Jurkat, Clone E6-1 (cell line): ENCODE data around the gene EPN2.

Experiments used
- DNase-seq: peaks from one replicate; pipeline ENCODE4 v3.0.0-alpha.2; 2011; ENCODE audit warnings: low read depth, low spot score
- H3K4me3 ChIP-seq: 2 replicates; pipeline ENCODE4 v1.5.1; 2011; ENCODE audit warnings: mild to moderate bottlenecking, low read length, control low read depth, moderate library complexity

Gene EPN2

DNA sequence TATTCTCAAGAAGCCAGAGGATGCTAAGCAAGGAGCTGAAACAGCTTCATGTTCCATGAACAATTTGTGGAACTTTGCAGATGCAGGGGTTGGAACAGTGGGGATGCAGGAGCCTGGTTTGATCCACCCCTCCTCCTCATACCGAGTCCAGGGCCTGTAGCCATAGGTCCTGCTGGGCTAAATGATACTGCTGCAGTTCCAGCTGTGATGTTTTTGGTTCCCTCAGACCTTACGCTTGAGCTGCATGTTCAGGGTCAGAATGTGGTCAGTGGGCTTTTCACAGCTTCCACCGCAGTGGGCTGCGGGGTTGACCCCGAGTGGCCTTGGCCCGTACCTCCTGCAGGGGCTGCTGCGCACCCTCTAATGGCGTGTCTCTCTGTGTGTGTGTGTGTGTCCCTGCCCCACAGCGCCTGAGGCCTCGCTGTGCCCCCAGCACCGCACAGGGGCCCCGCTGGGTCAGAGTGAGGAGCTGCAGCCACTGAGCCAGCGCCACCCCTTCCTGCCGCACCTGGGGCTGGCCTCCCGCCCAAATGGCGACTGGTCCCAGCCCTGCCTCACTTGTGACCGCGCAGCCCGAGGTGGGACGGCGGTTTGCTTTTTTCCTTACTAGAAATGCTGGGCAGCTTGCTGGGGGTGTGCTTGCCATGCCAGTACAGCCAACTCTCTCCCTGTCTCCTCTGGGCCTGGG, 48.2 kb downstream of the EPN2 start:
- DNase-seq, result no peak
- H3K4me3 ChIP-seq, result no peak overlapping the region

DNA sequence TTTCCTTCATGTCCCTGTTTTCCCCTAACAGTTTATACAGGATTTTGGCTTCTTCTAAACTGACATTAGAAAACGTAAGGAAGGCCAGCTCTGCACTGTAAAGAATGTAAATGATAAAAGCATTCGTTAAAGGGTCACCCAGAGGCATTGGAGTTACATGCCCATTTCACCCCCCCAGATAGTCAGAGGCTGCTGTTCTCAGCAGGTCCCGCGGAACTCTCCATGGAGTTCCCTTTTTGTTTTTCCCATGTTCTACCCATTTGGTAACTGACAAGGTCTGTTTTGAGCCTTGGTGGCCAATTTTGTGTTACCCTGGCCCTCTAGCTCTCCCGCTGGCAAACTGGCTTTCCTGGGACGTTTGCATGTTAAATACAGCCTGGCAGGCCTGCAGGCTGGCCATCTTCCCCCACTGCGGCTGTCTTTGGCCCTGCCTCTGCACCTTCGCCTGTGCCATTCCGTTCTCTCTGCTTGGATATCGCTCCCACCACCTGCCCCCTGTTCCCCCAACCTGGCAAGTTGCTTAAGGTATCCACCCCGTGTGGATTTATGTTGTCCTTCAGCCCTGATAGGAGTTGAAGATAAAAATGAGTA, 49.7 kb downstream of the EPN2 start:
- no peak for DNase-seq
- H3K4me3 ChIP-seq, result no peak overlapping the region

DNA sequence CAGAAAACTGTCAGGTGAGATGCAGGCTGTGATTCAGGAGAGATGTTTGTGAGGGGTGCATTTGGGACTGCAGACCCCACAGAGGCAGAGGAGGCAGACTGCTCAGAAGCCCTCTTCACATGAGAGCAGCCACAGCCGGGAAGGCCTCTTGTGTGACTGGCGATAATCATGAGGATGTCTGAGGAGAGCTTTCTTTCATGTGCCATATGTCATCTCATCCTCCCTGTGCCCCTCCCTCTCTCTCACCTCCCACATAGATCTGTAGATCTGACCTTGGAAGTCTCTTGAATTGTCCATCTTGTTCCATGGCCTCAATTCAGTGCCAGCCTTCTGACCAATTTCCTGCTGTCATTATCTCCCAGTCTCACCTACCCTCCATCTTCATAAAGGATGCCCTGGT, 50.5 kb downstream of the EPN2 start:
- no peak overlapping the region for H3K4me3 ChIP-seq
- DNase-seq, result no peak

DNA sequence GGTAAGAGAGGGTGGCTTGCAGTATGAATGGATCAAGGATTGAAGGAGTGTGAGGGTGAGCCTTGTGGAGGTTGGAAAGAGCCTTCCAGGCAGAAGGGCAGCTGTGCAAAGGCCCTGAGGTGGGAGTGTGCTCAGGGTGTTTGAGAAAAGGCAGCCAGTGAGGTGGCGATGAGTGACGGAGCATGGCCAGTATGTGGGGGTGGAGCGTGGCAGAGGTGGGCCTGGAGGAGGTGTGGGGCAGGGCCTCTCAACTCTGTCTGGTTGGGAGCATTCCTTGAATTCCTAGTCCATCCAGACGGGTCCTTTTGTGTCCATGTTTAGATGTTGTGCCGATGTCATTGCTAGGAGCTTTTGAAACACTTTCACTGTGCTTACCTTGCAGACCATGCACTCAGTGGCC, 51.3 kb downstream of the EPN2 start:
- H3K4me3 ChIP-seq, result no peak overlapping the region
- DNase-seq, result no peak

DNA sequence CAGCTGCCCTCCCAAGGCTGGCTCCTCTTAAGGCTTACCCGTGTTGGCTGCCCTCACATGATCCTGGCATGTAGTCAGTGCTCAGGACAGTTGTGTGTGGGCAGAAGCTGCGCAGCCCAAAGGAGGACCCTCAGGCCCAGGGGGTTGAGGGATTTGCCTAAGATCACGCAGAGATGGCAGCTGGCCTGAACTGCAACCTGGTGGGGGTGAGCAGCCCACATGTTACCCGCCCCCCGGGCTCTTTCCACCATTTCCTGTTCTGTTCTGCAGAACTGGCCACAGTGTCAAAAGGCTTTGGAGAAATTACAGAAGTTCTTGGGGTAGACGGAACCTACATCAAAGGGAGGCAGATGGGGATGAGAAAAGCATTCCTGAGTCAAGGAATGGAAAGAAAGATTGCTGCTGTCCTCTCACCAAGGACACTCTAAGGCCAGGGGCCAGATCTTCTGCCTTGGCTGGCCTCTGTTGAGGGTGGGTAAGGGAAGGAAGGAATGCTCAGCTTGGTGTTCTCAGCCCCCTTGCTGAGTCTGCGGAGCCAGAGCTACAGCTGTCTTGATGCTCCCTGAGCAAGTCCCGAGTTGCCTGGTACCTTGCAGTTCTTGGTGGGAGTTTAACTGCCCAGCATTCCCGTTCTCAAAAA, 53.0 kb downstream of the EPN2 start:
- H3K4me3 ChIP-seq, result no peak overlapping the region
- DNase-seq, result no peak

DNA sequence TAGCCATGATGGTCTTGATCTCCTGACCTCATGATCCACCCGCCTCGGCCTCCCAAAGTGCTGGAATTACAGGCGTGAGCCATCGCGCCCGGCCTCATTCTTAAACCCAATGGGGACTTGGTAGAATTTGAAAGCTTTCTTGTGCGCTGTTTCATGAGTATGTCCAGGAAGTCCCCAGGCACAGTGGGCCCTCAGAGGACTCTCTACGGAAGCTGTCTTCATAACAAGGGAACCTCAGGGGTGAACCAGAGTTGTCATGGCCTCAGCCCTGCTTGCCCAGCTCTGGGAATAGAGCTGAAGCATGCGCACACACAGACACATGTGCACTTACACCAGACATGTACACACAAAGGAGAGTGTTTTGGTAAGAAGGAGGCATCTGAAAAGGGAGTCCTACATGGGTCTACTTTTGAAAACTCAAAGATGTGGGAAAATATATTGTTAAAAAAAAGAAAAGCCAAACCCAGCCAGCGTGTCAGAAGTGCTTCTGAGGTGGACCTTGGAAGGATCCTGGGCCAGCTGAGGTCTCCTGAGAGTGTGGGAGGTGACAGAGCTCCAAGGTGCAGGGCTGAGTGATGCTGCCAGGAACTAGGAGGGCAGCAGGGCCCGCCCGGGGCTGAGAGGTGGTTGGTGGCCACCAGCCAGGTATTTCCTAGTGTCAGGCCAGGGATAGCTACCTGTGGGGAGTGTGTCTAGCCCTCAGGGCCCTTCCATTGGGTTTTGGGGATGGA, 54.6 kb downstream of the EPN2 start:
- H3K4me3 ChIP-seq, result no peak overlapping the region
- DNase-seq, result no peak

DNA sequence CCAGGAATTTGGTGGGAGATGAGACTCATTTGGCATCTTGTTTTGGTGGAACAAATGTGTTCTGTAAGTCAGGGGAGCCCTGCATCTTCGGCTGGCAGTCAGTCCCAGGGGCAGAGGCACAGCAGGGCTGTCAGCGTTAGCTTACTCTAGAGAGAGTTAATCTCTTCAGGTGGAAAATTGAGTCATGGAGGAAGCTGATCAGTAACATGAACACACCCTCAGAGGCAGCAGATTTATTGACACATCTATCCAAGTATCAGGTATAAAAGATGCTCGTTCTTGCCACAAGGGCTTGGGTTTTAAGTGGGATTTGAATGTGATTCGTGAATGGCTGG, 55.2 kb downstream of the EPN2 start:
- no peak overlapping the region for H3K4me3 ChIP-seq
- no peak for DNase-seq

DNA sequence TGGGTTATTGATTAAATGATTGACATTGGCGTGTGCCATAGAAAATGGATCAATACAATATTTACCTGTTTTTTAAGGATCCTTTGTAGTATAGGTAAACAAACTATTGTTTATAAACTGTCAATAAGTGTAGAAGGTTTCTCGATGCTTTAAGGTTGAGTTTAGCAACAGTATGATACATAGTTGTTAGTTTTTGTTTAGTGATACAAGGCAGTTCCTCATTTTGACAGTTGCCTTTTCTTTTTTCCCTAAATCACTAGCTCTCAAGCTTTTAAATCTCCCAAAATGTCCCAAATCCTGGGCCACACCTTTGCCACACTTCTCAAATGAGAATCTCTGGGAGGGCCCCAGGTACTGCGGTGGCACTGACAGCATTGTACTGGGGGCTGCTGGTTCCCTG, 57.3 kb downstream of the EPN2 start:
- no peak for DNase-seq
- H3K4me3 ChIP-seq, result no peak overlapping the region

DNA sequence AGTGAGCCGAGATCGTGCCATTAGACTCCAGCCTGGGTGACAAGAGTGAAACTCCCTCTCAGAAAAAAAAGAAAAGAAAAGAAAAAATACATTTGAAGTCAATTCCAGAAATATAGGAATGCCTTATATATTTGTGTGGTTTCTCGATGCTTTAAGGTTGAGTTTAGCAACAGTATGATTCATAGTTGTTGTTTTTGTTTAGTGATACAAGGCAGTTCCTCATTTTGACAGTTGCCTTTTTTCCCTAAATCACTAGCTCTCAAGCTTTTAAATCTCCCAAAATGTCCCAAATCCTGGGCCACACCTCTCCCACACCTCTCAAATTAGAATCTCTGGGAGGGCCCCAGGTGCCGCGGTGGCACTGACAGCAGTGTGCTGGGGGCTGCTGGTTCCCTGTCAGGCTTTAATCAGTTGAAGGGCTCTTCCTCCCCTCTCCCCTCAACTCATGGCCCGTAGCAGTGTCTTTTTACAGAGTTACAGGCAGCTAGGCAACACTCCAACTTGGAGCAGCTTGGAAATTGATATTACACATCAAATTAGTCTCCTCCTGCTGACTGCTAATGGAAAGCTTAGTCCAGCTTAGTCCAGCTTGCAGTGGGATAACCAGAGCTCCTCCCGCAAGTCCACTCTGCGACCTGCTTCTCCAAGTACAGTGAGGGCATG, 58.4 kb downstream of the EPN2 start:
- no peak overlapping the region for H3K4me3 ChIP-seq
- no peak for DNase-seq

DNA sequence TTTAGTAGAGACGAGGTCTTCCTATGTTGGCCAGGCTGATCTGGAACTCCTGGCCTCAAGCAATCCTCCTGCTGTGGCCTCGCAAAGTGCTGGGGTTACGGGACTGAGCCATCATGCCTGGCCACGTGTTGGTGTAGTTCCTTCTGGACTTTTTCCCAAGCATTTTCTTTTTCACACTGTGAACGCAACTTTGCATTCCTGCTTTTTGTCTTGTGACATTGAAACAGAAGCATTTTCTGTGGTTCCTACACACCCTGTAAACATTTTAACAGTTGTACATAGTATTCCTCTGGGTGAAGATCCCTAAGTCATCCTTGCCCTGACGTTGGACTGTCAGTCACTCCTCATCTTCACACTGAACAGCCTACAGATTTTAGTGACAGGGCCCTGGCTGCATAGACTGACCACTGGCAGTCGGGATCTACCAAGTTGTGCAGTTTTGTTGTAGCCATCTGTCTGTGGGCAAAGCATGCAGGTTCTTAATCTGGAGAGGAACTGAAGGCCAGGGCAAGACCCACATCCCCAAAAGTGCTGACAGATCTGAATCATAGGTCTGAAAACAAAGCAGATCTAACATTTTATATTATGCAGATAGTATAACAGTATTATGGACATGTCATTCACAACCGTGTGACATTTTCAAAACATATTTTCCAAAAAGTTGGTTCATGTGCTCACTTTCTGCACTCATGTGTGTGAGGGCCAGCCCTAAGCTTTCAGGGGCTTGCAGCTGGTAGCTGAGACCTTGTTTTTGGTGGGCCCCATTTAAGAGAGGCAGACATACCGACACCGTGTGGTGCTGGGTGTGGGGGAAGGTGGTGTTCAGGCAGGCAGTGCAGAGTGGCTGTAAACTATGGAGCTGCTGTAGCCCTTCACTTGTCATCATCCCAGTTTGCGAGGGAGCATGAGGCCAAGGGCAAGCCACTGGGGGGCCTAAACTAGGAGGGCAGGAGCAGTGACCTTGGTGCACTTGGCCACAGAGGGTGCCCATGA, 59.9 kb downstream of the EPN2 start:
- no peak for DNase-seq
- H3K4me3 ChIP-seq, result no peak overlapping the region

DNA sequence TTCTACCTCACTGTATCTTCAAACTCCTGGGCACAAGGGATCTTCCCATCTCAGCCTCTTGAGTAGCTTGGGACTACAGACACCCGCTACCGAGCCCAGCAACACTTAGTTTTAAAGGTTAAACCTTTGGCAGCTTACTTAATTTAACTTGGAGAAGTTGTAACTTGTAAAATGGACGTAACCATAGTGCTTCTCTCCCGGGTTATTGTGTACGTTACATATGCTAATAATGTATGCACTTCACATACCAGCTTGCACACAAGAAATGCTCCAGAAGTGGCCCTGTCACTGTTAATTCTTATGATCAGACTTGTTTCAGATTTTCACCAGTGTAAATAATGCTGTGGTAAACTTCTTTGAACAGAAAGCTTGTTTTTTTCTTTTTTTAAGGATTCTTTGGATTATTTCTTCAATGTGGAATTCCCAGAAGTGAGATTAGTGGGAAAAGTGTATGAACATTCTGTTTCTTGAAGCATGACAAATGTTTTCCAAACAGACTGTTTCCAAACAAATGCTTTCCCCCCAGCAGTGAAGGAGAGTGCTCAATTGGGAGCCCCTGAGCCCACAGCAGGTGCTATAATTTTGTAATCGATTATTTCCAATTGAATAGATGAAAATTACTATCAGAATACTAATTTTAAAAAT, 61.5 kb downstream of the EPN2 start:
- no peak overlapping the region for H3K4me3 ChIP-seq
- no peak for DNase-seq

DNA sequence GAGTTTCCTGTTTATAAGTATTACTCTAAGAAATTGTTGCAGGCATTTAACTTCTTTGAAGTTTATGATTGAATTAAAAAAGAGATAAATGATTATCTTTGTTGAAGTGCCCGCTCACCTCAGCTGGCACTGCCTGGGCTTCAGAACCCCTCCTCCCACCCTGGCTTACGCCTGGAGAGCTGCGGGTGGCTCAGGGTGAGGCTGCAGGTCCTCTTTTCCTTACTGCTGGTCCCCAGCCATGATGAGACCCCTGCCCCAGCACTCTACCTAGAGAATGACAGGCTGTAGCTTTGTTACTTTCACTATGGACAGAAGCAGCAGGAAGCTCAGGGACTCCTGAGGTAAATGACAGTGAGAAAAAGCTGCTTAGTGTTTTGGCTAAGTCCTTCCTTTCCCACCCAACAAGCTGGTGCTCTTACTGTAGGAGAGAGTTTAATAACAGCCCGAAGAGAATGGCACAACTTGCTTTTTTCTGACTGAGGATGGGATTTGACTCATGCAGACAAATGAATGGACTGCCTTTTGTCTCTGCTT, 62.1 kb downstream of the EPN2 start:
- DNase-seq, result no peak
- H3K4me3 ChIP-seq, result no peak overlapping the region

DNA sequence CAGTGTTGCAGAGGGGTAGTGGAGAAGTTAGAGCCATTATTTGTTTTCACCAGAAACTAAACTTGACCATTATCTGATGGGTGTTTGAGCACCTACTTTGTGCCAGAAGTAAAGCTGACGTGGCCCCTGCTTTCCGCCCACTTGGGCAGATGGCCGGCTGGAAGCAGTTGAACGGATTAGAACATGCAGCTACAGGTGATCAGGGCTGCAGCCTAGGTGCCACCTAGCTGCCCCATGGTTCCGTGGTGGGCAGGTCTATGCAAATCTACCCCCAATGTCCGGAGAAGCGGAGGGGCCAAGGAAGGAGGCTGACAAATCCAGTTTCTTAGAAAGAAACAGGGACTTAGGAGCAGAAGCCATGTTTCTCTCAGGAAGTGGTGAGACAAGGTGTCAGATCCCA, 62.7 kb downstream of the EPN2 start:
- no peak overlapping the region for H3K4me3 ChIP-seq
- DNase-seq, result no peak

DNA sequence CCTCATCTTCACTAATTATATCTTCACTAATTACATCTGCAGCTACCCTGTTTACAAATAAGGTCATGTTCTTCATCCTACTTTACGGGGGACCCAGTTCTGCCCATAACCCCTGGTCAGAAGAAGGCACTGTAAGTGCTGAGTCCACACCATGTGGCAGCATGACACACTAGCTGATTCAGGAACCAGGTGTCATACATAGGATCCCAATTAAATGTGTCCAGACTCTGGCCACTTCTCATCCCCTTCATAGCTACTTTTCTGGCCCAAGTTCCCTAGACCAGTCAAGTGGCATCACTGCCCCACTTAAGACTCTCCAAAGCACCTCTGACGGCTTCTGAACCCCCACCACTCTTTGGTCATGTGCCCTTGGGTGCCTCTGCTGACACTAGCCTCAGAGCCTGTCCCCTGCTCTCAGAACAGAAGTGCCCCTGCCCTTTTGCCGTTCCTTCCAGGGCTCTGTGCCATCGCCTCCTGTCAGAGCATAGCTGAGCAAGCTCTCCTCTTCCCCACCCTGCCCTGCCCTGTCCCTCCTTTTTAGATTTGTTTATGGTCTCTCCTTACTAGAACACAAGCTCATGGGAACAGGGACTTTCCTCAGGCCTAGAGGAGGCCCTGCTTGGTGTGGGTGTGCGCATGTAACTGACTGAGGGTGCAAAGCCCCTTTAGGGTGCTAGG, 64.2 kb downstream of the EPN2 start:
- no peak overlapping the region for H3K4me3 ChIP-seq
- no peak for DNase-seq

DNA sequence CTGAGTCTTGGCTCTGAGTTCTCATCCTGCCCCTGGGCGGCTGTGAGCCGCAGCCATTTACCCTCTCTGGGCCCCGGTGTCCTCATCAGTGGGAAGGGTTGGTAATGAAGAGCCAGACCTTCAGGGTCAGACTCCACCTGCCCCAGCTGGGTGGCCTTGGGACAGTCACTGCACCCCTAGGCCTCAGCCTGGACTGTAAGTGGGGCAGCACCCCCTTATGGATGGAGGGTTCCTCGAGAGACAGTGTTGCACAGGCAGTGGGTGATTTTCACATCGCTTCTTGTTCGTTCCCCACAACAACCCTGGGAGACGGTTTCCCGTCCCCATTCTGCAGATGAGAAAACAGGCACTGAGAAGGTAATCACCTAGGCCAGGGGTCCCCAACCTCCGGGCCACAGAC, 64.8 kb downstream of the EPN2 start:
- no peak overlapping the region for H3K4me3 ChIP-seq
- DNase-seq, result no peak

DNA sequence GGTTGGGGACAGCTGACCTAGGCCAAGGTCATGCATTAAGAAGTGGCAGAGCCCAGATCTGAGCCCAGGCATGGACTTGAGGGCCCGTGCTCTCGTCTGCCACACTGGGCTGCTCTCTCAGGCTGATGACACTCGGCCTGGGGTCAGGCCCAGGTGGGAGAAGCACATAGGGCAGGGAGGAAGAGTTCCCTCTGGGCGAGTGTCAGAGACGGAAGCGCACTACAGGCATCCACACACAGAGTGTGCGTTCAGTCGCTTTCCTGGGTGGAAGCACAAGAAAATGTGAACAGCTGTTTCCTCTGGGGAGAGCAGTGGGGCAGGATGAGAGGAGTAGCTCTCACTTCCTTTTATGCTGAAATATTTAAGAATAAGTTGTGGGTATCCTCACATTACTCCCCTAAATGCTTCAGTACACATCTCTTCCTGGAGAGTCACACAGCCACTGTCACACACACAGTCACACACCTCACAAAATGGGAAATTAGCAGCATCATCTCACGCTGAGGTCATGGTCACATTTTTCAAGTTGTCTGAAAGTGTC, 65.7 kb downstream of the EPN2 start:
- no peak overlapping the region for H3K4me3 ChIP-seq
- DNase-seq, result no peak

DNA sequence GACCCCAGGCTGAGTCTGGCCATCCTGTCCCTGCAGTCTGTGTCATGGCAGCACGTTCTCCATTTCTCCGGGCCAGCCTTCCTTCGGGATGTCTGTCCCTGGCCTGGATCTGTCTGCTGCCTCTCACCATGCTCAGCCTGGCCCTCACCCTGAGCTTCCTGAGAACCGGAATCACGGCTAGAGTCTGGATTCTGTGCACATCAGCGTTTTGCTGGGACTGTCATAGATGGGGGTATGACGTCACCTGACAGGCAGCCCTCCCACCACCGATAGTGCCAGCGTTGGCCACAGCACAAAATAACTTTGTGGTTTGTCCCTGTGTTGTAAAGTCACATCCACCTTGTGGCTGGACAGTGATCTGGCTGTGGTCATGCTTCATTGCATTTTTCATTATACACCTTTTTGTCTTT, 66.2 kb downstream of the EPN2 start:
- no peak overlapping the region for H3K4me3 ChIP-seq
- DNase-seq, result no peak
